ENCODE results near the gene ADAMTS13. TPM values are rescaled to one million over a fixed set of nuclear protein-coding genes. Genes with fewer than 3 reads are reported as not detected.

Gene ADAMTS13
- total RNA-seq, 1 donor from 2014 or later = 0.53 TPM

- FAIRE-seq = no peak
Observed at GRCh38 chr9:133417541-133418461, 4.4 kb upstream of the ADAMTS13 start, which contains the start of gene REXO4. Gene REXO4 (minus strand): TSS chr9:133418010. CDS start chr9:133417844, 166 bp downstream.

GRCh38 chr9:133419005-133419404 lies 3.2 kb upstream of the ADAMTS13 start:
- Histone ChIP-seq H3K4me3 (ENCODE audit: low read depth, low read length) (no peak overlapping the region), H3K36me3 (ENCODE audit: control insufficient read depth, insufficient read depth, low read length) (peaks cover 6% of the 10 kb centered on the region), H3K27me3 (ENCODE audit: control insufficient read depth, insufficient read depth, low read length) (no peaks in the 10 kb centered on the region)
- TF ChIP-seq CTCF (IDR thresholded peaks at IDR 0.05; ENCODE audit: insufficient read depth, low read length, severe bottlenecking) = no peak
- FAIRE-seq (no peak), DNase-seq (ENCODE audit: low read depth) (peak; percentile 33)

More at GRCh38 chr9:133417541-133418461, 4.4 kb upstream of the ADAMTS13 start, which contains the start of gene REXO4:
- DNase-seq (ENCODE audit: low read depth) = peak; percentile 54
- Histone ChIP-seq H3K36me3 (ENCODE audit: control insufficient read depth, insufficient read depth, low read length) (peaks cover 7% of the 10 kb centered on the region), H3K4me3 (ENCODE audit: low read depth, low read length) (peak within 1 kb of the TSS; percentile 72), H3K27me3 (ENCODE audit: control insufficient read depth, insufficient read depth, low read length) (no peaks in the 10 kb centered on the region)
- no peak for TF ChIP-seq CTCF (IDR thresholded peaks at IDR 0.05; ENCODE audit: insufficient read depth, low read length, severe bottlenecking)

GRCh38 chr9:133420392-133420827 lies 1.8 kb upstream of the ADAMTS13 start:
- DNase-seq (ENCODE audit: low read depth) (no peak), FAIRE-seq (no peak)
- Histone ChIP-seq H3K4me3 (ENCODE audit: low read depth, low read length) (no peak overlapping the region), H3K36me3 (ENCODE audit: control insufficient read depth, insufficient read depth, low read length) (peaks cover 2% of the 10 kb centered on the region), H3K27me3 (ENCODE audit: control insufficient read depth, insufficient read depth, low read length) (no peaks in the 10 kb centered on the region)
- TF ChIP-seq CTCF (IDR thresholded peaks at IDR 0.05; ENCODE audit: insufficient read depth, low read length, severe bottlenecking) = no peak

- no peaks in the 10 kb centered on the region for H3K36me3 ChIP-seq (ENCODE audit: control insufficient read depth, insufficient read depth, low read length)
- H3K27me3 ChIP-seq (ENCODE audit: control insufficient read depth, insufficient read depth, low read length) = peaks cover 5% of the 10 kb centered on the region
- FAIRE-seq = no peak
- TF ChIP-seq CTCF (IDR thresholded peaks at IDR 0.05; ENCODE audit: insufficient read depth, low read length, severe bottlenecking) = no peak
- H3K4me3 ChIP-seq (ENCODE audit: low read depth, low read length) = no peak overlapping the region
- no peak for DNase-seq (ENCODE audit: low read depth)
Observed at GRCh38 chr9:133423216-133423615, 1.0 kb downstream of the ADAMTS13 start.

- Histone ChIP-seq H3K4me3 (ENCODE audit: low read depth, low read length) (no peak overlapping the region), H3K36me3 (ENCODE audit: control insufficient read depth, insufficient read depth, low read length) (no peaks in the 10 kb centered on the region), H3K27me3 (ENCODE audit: control insufficient read depth, insufficient read depth, low read length) (peaks cover 5% of the 10 kb centered on the region)
- no peak for DNase-seq (ENCODE audit: low read depth)
- no peak for FAIRE-seq
- TF ChIP-seq CTCF (IDR thresholded peaks at IDR 0.05; ENCODE audit: insufficient read depth, low read length, severe bottlenecking) = no peak
Observed at GRCh38 chr9:133424187-133424586, 2.0 kb downstream of the ADAMTS13 start.
